Glutamatergic neuron (in vitro differentiated cells): ENCODE data around the gene SPEM1. TPM values are rescaled to one million over a fixed set of nuclear protein-coding genes. Genes with fewer than 3 reads are reported as not detected.

Experiments
- DNase-seq: peaks from one replicate; pipeline ENCODE4 v3.0.0; 2022
- H3K27ac Mint-ChIP-seq: one replicate; pipeline ENCODE4 v1.8.0; 2020; ENCODE audit warnings: mild to moderate bottlenecking, mixed read lengths, inconsistent platforms; ENCODE audit not compliant: unreplicated experiment
- H3K27me3 Mint-ChIP-seq: one replicate; pipeline ENCODE4 v1.8.0; 2020; ENCODE audit warnings: mild to moderate bottlenecking, moderate library complexity, mixed read lengths, inconsistent platforms; ENCODE audit not compliant: unreplicated experiment
- H3K36me3 Mint-ChIP-seq: one replicate; pipeline ENCODE4 v1.8.0; 2020; ENCODE audit warnings: mild to moderate bottlenecking, mixed read lengths, inconsistent platforms; ENCODE audit not compliant: unreplicated experiment
- H3K4me1 Mint-ChIP-seq: one replicate; pipeline ENCODE4 v1.8.0; 2020; ENCODE audit warnings: mild to moderate bottlenecking, low read depth, mixed read lengths, inconsistent platforms; ENCODE audit not compliant: unreplicated experiment
- H3K4me3 Mint-ChIP-seq: one replicate; pipeline ENCODE4 v1.8.0; 2020; ENCODE audit warnings: mild to moderate bottlenecking, mixed read lengths, inconsistent platforms; ENCODE audit not compliant: unreplicated experiment
- H3K9me3 Mint-ChIP-seq: one replicate; pipeline ENCODE4 v1.8.0; 2020; ENCODE audit warnings: mild to moderate bottlenecking, moderate library complexity, mixed read lengths, inconsistent platforms; ENCODE audit not compliant: unreplicated experiment
- CTCF ChIP-seq: fragments of 200-600 bp; sonication (generic); IDR thresholded peaks from one replicate; pipeline ENCODE4 v1.5.0; 2021; ENCODE audit not compliant: partially characterized antibody, unreplicated experiment
- total RNA-seq: library from RNA; stranded (reverse); fragmentation: NEBNext Ultra II Directional; extraction: Animal tissue kit (Norgen Biotek cat#: 25700); gene quantifications from one replicate; pipeline ENCODE4 v1.2.1, GENCODE V29; 2021; ENCODE audit not compliant: unreplicated experiment

The SPEM1 gene
- total RNA-seq, 1 donor from 2014 or later = not detected

DNA sequence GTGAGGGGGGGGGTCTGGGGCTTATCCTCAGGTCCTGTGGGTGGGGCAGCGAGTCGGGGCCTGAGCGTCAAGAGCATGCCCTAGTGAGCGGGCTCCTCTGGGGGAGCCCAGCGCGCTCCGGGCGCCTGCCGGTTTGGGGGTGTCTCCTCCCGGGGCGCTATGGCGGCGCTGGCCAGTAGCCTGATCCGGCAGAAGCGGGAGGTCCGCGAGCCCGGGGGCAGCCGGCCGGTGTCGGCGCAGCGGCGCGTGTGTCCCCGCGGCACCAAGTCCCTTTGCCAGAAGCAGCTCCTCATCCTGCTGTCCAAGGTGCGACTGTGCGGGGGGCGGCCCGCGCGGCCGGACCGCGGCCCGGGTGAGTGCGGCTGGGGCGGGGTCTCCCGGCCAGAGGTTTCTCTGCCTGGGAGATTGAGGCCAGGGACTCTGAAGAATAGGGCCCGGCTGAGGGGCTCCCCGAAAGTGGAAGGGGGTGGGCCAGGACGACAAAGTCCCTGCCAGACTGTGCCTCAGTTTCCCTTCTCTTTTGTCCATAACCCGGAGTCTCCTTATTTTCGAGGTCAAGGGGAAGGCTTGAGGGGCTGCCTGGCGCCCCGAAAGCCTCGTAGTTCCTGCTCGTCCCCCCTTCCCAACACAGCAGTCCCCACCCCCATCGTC lies 19.5 kb downstream of the SPEM1 start, which contains the start of gene FGF11:
Gene FGF11 (plus strand): TSS at position 51 of the 651 bp plus-strand sequence. CDS start 109 bp downstream, at position 160.
- H3K9me3 Mint-ChIP-seq = peaks cover 18% of the 10 kb centered on the region
- peaks cover 24% of the 10 kb centered on the region for H3K27me3 Mint-ChIP-seq
- H3K4me1 Mint-ChIP-seq = peaks cover 17% of the 10 kb centered on the region
- H3K36me3 Mint-ChIP-seq = no peaks in the 10 kb centered on the region
- DNase-seq = no peak
- H3K27ac Mint-ChIP-seq = peak within 1 kb of the TSS; percentile 73
- TF ChIP-seq CTCF = no peak
- H3K4me3 Mint-ChIP-seq = peak within 1 kb of the TSS; percentile 92

GRCh38 chr17:7440113-7440833 lies 20.1 kb downstream of the SPEM1 start:
- peak overlapping the region; percentile 73 for H3K27ac Mint-ChIP-seq

GRCh38 chr17:7440834-7441195 lies 20.7 kb downstream of the SPEM1 start:
- Mint-ChIP-seq H3K27ac (peak overlapping the region; percentile 73), H3K27me3 (peaks cover 28% of the 10 kb centered on the region), H3K4me3 (peak overlapping the region; percentile 92), H3K9me3 (peaks cover 15% of the 10 kb centered on the region), H3K36me3 (no peaks in the 10 kb centered on the region), H3K4me1 (peaks cover 17% of the 10 kb centered on the region)
- TF ChIP-seq CTCF = no peak
- DNase-seq = peak; percentile 56

More at GRCh38 chr17:7440113-7440833, 20.1 kb downstream of the SPEM1 start:
- H3K9me3 Mint-ChIP-seq = peaks cover 13% of the 10 kb centered on the region
- DNase-seq = peak; percentile 70
- peak overlapping the region; percentile 92 for H3K4me3 Mint-ChIP-seq
- peaks cover 24% of the 10 kb centered on the region for H3K27me3 Mint-ChIP-seq
- TF ChIP-seq CTCF = no peak
- peaks cover 17% of the 10 kb centered on the region for H3K4me1 Mint-ChIP-seq
- no peaks in the 10 kb centered on the region for H3K36me3 Mint-ChIP-seq

DNA sequence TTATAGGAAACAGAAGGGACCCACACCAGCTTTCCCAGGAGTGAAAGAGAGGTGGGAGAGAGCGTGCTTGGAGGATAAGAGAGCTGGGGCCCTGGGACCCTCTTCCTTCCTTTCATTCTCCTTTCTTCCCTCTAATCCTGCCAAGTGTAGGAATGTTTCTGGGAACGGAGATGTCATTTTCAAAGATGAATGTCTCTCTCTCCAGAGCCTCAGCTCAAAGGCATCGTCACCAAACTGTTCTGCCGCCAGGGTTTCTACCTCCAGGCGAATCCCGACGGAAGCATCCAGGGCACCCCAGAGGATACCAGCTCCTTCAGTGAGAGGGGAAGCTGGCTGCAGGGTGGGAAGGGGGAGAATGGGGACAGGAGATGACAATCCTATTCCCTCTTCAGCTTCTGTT lies 21.1 kb downstream of the SPEM1 start:
- peaks cover 31% of the 10 kb centered on the region for H3K27me3 Mint-ChIP-seq
- no peak for DNase-seq
- H3K4me1 Mint-ChIP-seq = peaks cover 14% of the 10 kb centered on the region
- H3K27ac Mint-ChIP-seq = peak overlapping the region; percentile 59
- H3K4me3 Mint-ChIP-seq = peak overlapping the region; percentile 92
- peaks cover 19% of the 10 kb centered on the region for H3K9me3 Mint-ChIP-seq
- no peak for TF ChIP-seq CTCF
- no peaks in the 10 kb centered on the region for H3K36me3 Mint-ChIP-seq

DNA sequence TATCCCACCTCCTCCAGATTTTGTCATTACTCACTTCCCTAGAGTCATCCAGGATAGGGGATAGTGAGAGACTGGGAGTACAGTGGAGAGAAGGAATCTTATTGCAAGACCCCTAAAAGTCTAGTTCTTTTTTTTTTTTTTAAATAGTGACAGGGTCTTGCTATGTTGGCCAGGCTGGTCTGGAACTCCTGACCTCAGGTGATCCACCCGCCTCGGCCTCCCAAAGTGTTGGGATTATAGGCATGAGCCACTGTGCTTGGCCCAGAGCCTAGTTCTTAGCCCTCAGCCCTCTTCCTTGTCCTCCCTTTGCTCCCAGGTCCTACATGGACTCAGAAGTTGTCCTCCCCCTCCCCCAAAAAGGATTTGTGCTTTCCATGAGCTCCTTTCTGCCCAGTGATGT lies 22.0 kb downstream of the SPEM1 start:
- H3K4me3 Mint-ChIP-seq = no peak overlapping the region
- H3K27ac Mint-ChIP-seq = no peak overlapping the region
- H3K27me3 Mint-ChIP-seq = peaks cover 30% of the 10 kb centered on the region
- TF ChIP-seq CTCF = no peak
- H3K4me1 Mint-ChIP-seq = peaks cover 13% of the 10 kb centered on the region
- peaks cover 21% of the 10 kb centered on the region for H3K9me3 Mint-ChIP-seq
- H3K36me3 Mint-ChIP-seq = no peaks in the 10 kb centered on the region
- DNase-seq = no peak
